Caco-2 (cell line): Measurements from ENCODE around the gene LIPK. TPM values are rescaled to one million over a fixed set of nuclear protein-coding genes. Genes with fewer than 3 reads are reported as not detected.
"Not testable (repeated sequence)": the region's sequence is repeated elsewhere in the genome, so short reads cannot be mapped to it uniquely, and the experiment has no call there.

Experiments
- BruUV-seq: library from RNA; stranded (reverse); fragments of 400-500 nt; replicated peaks from 2 replicates; lab custom pipeline; 2021; lab: Mats Ljungman, UMichigan
- CTCF ChIA-PET: fragments of 300-600 bp; sonication (Branson Sonifier 250); formaldehyde crosslinking; loops from one replicate; lab custom pipeline; 2022; ENCODE audit warnings: antibody characterized with exemption; lab: Charles Lee
- POLR2A ChIA-PET: fragments of 300-600 bp; sonication (Branson Sonifier 250); formaldehyde crosslinking; loops from one replicate; lab custom pipeline; 2022; ENCODE audit warnings: antibody characterized with exemption; lab: Charles Lee
- DNase-seq, 2 experiments: peaks; one replicate each; pipeline versions ENCODE4 v3.0.0 to v3.0.0-alpha.2; 2020 to 2022
- H3K27me3 ChIP-seq: replicated peaks from 2 replicates; pipeline ENCODE4 v1.6.0; 2011; ENCODE audit warnings: low read length; ENCODE audit not compliant: control insufficient read depth, insufficient read depth
- H3K36me3 ChIP-seq: 2 replicates; pipeline ENCODE4 v1.5.1; 2011; ENCODE audit warnings: low read length; ENCODE audit not compliant: control insufficient read depth, insufficient read depth
- H3K4me1 ChIP-seq: fragments of 250-450 bp; sonication (Bioruptor Pico); 2 replicates; pipeline ENCODE4 v1.5.1; 2020; ENCODE audit warnings: mild to moderate bottlenecking
- H3K4me3 ChIP-seq: 2 replicates; pipeline ENCODE4 v1.5.1; 2011; ENCODE audit warnings: low read depth, mild to moderate bottlenecking, control low read depth, low read length
- H3K9me3 ChIP-seq: fragments of 250-450 bp; sonication (Bioruptor Pico); 2 replicates; pipeline ENCODE4 v1.5.1; 2020; ENCODE audit warnings: mild to moderate bottlenecking, moderate library complexity
- H3K27ac Mint-ChIP-seq: one replicate; pipeline ENCODE4 v1.8.0; 2022; ENCODE audit warnings: mixed read lengths; ENCODE audit not compliant: unreplicated experiment
- H3K27me3 Mint-ChIP-seq: one replicate; pipeline ENCODE4 v1.8.0; 2022; ENCODE audit warnings: mixed read lengths; ENCODE audit not compliant: insufficient read depth, unreplicated experiment
- H3K36me3 Mint-ChIP-seq: one replicate; pipeline ENCODE4 v1.8.0; 2022; ENCODE audit warnings: mild to moderate bottlenecking, mixed read lengths; ENCODE audit not compliant: insufficient read depth, unreplicated experiment
- H3K4me1 Mint-ChIP-seq: one replicate; pipeline ENCODE4 v1.8.0; 2022; ENCODE audit warnings: low read depth, mixed read lengths; ENCODE audit not compliant: unreplicated experiment
- H3K4me3 Mint-ChIP-seq: one replicate; pipeline ENCODE4 v1.8.0; 2022; ENCODE audit warnings: mild to moderate bottlenecking, moderate library complexity, mixed read lengths; ENCODE audit not compliant: unreplicated experiment
- H3K9me3 Mint-ChIP-seq: one replicate; pipeline ENCODE4 v1.8.0; 2022; ENCODE audit warnings: mixed read lengths; ENCODE audit not compliant: unreplicated experiment
- CTCF ChIP-seq, 2 experiments: fragments of 200-600 bp in 1 of 2; IDR thresholded peaks; 1 replicate in 1 of 2; 2 replicates in 1 of 2; pipeline versions ENCODE4 v1.5.1 to v1.8.0; 2011 to 2022; ENCODE audit warnings: antibody characterized with exemption in 1 of 2, control low read depth in 1 of 2, inconsistent platforms in 1 of 2, low read depth in 1 of 2, low read length in 1 of 2, mild to moderate bottlenecking in 1 of 2, moderate library complexity in 1 of 2; ENCODE audit not compliant: insufficient read depth in 1 of 2, severe bottlenecking in 1 of 2, unreplicated experiment in 1 of 2
- intact Hi-C: fragments of 100-400 bp; cut with micrococcal nuclease; formaldehyde crosslinking; loops from one replicate; pipeline ENCODE4 v1.10.0; 2022; ENCODE audit not compliant: unreplicated experiment
- total RNA-seq: library from RNA; stranded (reverse); gene quantifications from 2 replicates; pipeline ENCODE4 v1.2.3, GENCODE V29; 2022

LIPK gene
- total RNA-seq, 1 experiment from 2014 or later = not detected

GRCh38 chr10:88733215-88733614, 27.2 kb downstream of the LIPK start:
- no peaks in the 10 kb centered on the region for H3K36me3 Mint-ChIP-seq

GRCh38 chr10:88735661-88736060, 29.6 kb downstream of the LIPK start:
- Mint-ChIP-seq H3K4me1 (no peaks in the 10 kb centered on the region), H3K27ac (no peak overlapping the region), H3K9me3 (no peaks in the 10 kb centered on the region), H3K36me3 (no peaks in the 10 kb centered on the region), H3K27me3 (no peaks in the 10 kb centered on the region), H3K4me3 (no peak overlapping the region)
- H3K4me1 ChIP-seq = no peaks in the 10 kb centered on the region
- ChIA-PET CTCF (no interaction called here), POLR2A (no interaction called here)
- no TSS peak for BruUV-seq
- H3K27me3 ChIP-seq = no peaks in the 10 kb centered on the region
- H3K36me3 ChIP-seq = no peaks in the 10 kb centered on the region
- no peaks in the 10 kb centered on the region for H3K9me3 ChIP-seq
- intact Hi-C loops = no loop called here
- DNase-seq = no peak
- no peak for TF ChIP-seq CTCF (IDR thresholded peaks at IDR 0.05; ENCODE audit: insufficient read depth in 1 of 2, low read depth in 1 of 2, low read length in 1 of 2, severe bottlenecking in 1 of 2, unreplicated experiment in 1 of 2)
- no peak overlapping the region for H3K4me3 ChIP-seq

More at GRCh38 chr10:88733215-88733614, 27.2 kb downstream of the LIPK start:
- no peaks in the 10 kb centered on the region for H3K9me3 ChIP-seq
- intact Hi-C loops = no loop called here
- no peak for DNase-seq
- BruUV-seq = no TSS peak
- Mint-ChIP-seq H3K27me3 (no peaks in the 10 kb centered on the region), H3K4me3 (no peak overlapping the region), H3K9me3 (no peaks in the 10 kb centered on the region), H3K4me1 (no peaks in the 10 kb centered on the region), H3K27ac (no peak overlapping the region)
- no peaks in the 10 kb centered on the region for H3K27me3 ChIP-seq
- H3K4me1 ChIP-seq = no peaks in the 10 kb centered on the region
- no peak overlapping the region for H3K4me3 ChIP-seq
- POLR2A ChIA-PET = no interaction called here
- no peak for TF ChIP-seq CTCF (IDR thresholded peaks at IDR 0.05; ENCODE audit: insufficient read depth in 1 of 2, low read depth in 1 of 2, low read length in 1 of 2, severe bottlenecking in 1 of 2, unreplicated experiment in 1 of 2)
- CTCF ChIA-PET = no interaction called here
- H3K36me3 ChIP-seq = no peaks in the 10 kb centered on the region

- H3K4me3 ChIP-seq, H3K4me1 ChIP-seq, H3K36me3 Mint-ChIP-seq, BruUV-seq, H3K9me3 Mint-ChIP-seq, H3K4me3 Mint-ChIP-seq, H3K27ac Mint-ChIP-seq, POLR2A ChIA-PET, H3K27me3 Mint-ChIP-seq, CTCF ChIA-PET, DNase-seq, H3K27me3 ChIP-seq, intact Hi-C loops, H3K4me1 Mint-ChIP-seq, H3K9me3 ChIP-seq, H3K36me3 ChIP-seq: not testable (repeated sequence)
These were observed 35.9 kb downstream of the LIPK start for GRCh38 chr10:88741921-88742320.

GRCh38 chr10:88742448-88742847, 36.4 kb downstream of the LIPK start:
- POLR2A ChIA-PET = no interaction called here
- H3K27me3 Mint-ChIP-seq = peaks cover 7% of the 10 kb centered on the region
- H3K27ac Mint-ChIP-seq = no peak overlapping the region
- H3K4me3 Mint-ChIP-seq = no peak overlapping the region
- Histone ChIP-seq H3K4me1 (no peaks in the 10 kb centered on the region), H3K36me3 (no peaks in the 10 kb centered on the region), H3K9me3 (0 out of 2 replicates have a peak, but pooled peaks cover 5% of the 10 kb centered on the region), H3K27me3 (no peaks in the 10 kb centered on the region), H3K4me3 (no peak overlapping the region)
- CTCF ChIA-PET = no interaction called here
- no peaks in the 10 kb centered on the region for H3K4me1 Mint-ChIP-seq
- H3K9me3 Mint-ChIP-seq = no peaks in the 10 kb centered on the region
- no peak for TF ChIP-seq CTCF (IDR thresholded peaks at IDR 0.05; ENCODE audit: insufficient read depth in 1 of 2, low read depth in 1 of 2, low read length in 1 of 2, severe bottlenecking in 1 of 2, unreplicated experiment in 1 of 2)
- no peak for DNase-seq
- no peaks in the 10 kb centered on the region for H3K36me3 Mint-ChIP-seq
- BruUV-seq = no TSS peak
- intact Hi-C loops = no loop called here
